GM12891 (cell line): ENCODE results near the gene SPDL1. TPM values are rescaled to one million over a fixed set of nuclear protein-coding genes. Genes with fewer than 3 reads are reported as not detected.
A peak's percentile ranks its signal among the peaks of the same experiment; 100 is the strongest.

Experiments
- DNase-seq: peaks from one replicate; pipeline ENCODE4 v3.0.0; 2011; ENCODE audit warnings: low spot score; ENCODE audit not compliant: insufficient read length
- FAIRE-seq: peaks from 2 replicates; lab custom pipeline; 2011; peaks lifted over from hg19 to GRCh38; lab: Jason Lieb, UNC
- PAX5 ChIP-seq: IDR thresholded peaks from 2 replicates; pipeline ENCODE4 v1.6.1; 2011; ENCODE audit warnings: low read length, moderate library complexity, mild to moderate bottlenecking; ENCODE audit not compliant: insufficient read depth, severe bottlenecking
- POLR2A ChIP-seq: IDR thresholded peaks from 2 replicates; pipeline ENCODE4 v1.6.1; 2011; ENCODE audit warnings: low read depth, low read length, control low read depth
- POLR2AphosphoS5 ChIP-seq: IDR thresholded peaks from 2 replicates; pipeline ENCODE4 v1.6.1; 2011; ENCODE audit warnings: low read depth, low read length, control low read depth
- POU2F2 ChIP-seq: IDR thresholded peaks from 2 replicates; pipeline ENCODE4 v1.6.1; 2011; ENCODE audit warnings: low read depth, mild to moderate bottlenecking, control low read depth, low read length, moderate library complexity
- SPI1 ChIP-seq: IDR thresholded peaks from 2 replicates; pipeline ENCODE4 v1.6.1; 2011; ENCODE audit warnings: low read depth, low read length, control low read depth
- TAF1 ChIP-seq: IDR thresholded peaks from 2 replicates; pipeline ENCODE4 v1.6.1; 2011; ENCODE audit warnings: low read depth, low read length, control low read depth
- polyA plus RNA-seq: library from polyadenylated mRNA; unstranded; fragments of >200 nt; gene quantifications from one replicate; pipeline ENCODE4 v1.2.1, GENCODE V29; 2012; ENCODE audit warnings: low read depth, missing spikeins, inconsistent platforms; ENCODE audit not compliant: missing spikeins

The SPDL1 gene
- polyA plus RNA-seq: 21.0 TPM

GRCh38 chr5:169583424-169584220 lies at the start of gene SPDL1:
SPDL1 (plus strand) TSS chr5:169583773; CDS start chr5:169588417, 4,644 bp downstream.
- peak; percentile 61 for DNase-seq
- FAIRE-seq: peak; percentile 94
- TF ChIP-seq POU2F2: peak; percentile 51; the same call in 1 of the 2 replicates
- TF ChIP-seq PAX5: no peak
- TF ChIP-seq SPI1: no peak
- peak; percentile 81; the same call in 1 of the 2 replicates for TF ChIP-seq TAF1
- TF ChIP-seq POLR2AphosphoS5: peak; percentile 92
- peak; percentile 87 for TF ChIP-seq POLR2A

- FAIRE-seq (no peak), DNase-seq (no peak)
These were observed 49.2 kb upstream of the SPDL1 start for GRCh38 chr5:169534311-169534880.

GRCh38 chr5:169534939-169535338 lies 48.6 kb upstream of the SPDL1 start:
- no peak for TF ChIP-seq POLR2AphosphoS5
- no peak for TF ChIP-seq POLR2A
- no peak for TF ChIP-seq POU2F2
- no peak for TF ChIP-seq SPI1
- no peak for TF ChIP-seq TAF1
- TF ChIP-seq PAX5: no peak
- FAIRE-seq (no peak), DNase-seq (no peak)

More at GRCh38 chr5:169534311-169534880, 49.2 kb upstream of the SPDL1 start:
- TF ChIP-seq SPI1 (no peak), POU2F2 (no peak), TAF1 (no peak), PAX5 (no peak), POLR2AphosphoS5 (no peak), POLR2A (no peak)

GRCh38 chr5:169538944-169539343 lies 44.6 kb upstream of the SPDL1 start:
- DNase-seq (no peak), FAIRE-seq (no peak)
- TF ChIP-seq POU2F2: no peak
- no peak for TF ChIP-seq POLR2AphosphoS5
- no peak for TF ChIP-seq SPI1
- no peak for TF ChIP-seq POLR2A
- no peak for TF ChIP-seq PAX5
- no peak for TF ChIP-seq TAF1

GRCh38 chr5:169542811-169543210 lies 40.8 kb upstream of the SPDL1 start:
- no peak for DNase-seq
- no peak for TF ChIP-seq SPI1
- no peak for TF ChIP-seq POLR2AphosphoS5
- no peak for TF ChIP-seq POLR2A
- no peak for TF ChIP-seq PAX5
- no peak for TF ChIP-seq POU2F2
- no peak for FAIRE-seq

GRCh38 chr5:169544264-169544950 lies 39.2 kb upstream of the SPDL1 start:
- TF ChIP-seq SPI1 (no peak), POLR2AphosphoS5 (no peak), POLR2A (no peak), TAF1 (no peak), PAX5 (no peak), POU2F2 (no peak)
- FAIRE-seq: no peak
- no peak for DNase-seq

GRCh38 chr5:169545762-169546161 lies 37.8 kb upstream of the SPDL1 start:
- TF ChIP-seq POU2F2: no peak
- TF ChIP-seq SPI1: no peak
- TF ChIP-seq POLR2A: no peak
- TF ChIP-seq TAF1: no peak
- no peak for TF ChIP-seq POLR2AphosphoS5
- FAIRE-seq (no peak), DNase-seq (no peak)

- TF ChIP-seq PAX5 (no peak), SPI1 (no peak), TAF1 (no peak), POLR2A (no peak), POU2F2 (no peak), POLR2AphosphoS5 (no peak)
- DNase-seq (no peak), FAIRE-seq (no peak)
These were observed 37.2 kb upstream of the SPDL1 start for GRCh38 chr5:169546346-169546745.
